HepG2 (cell line): Measurements from ENCODE around the gene BOD1. TPM values are rescaled to one million over a fixed set of nuclear protein-coding genes. Genes with fewer than 3 reads are reported as not detected.
A peak's percentile ranks its signal among the peaks of the same experiment; 100 is the strongest.

Source experiments
- ATAC-seq: fragments of 200-7000 bp; cut with Tn5 transposase; 3 replicates; pipeline ENCODE4 v1.9.1; 2020; ENCODE audit warnings: mild to moderate bottlenecking, moderate library complexity
- BruUV-seq: library from RNA; stranded (reverse); fragments of 400-500 nt; replicated peaks from 2 replicates; lab custom pipeline; 2021; lab: Mats Ljungman, UMichigan
- CTCF ChIA-PET: fragments of 300-600 bp; formaldehyde crosslinking; extraction: SDS; loops from one replicate; lab custom pipeline; 2021; ENCODE audit warnings: low total read pairs, inconsistent platforms, low intra/inter-chr PET ratio; lab: Yijun Ruan, JAX
- POLR2A ChIA-PET: fragments of 350-600 bp; sonication (Branson Sonifier 250); formaldehyde crosslinking; loops from one replicate; lab custom pipeline; 2020; ENCODE audit warnings: antibody characterized with exemption, inconsistent platforms; lab: Yijun Ruan, JAX
- DNase-seq: peaks from one replicate; pipeline ENCODE4 v3.0.0-alpha.2; 2015; ENCODE audit warnings: low spot score
- FAIRE-seq: peaks from 3 replicates; lab custom pipeline; 2011; peaks lifted over from hg19 to GRCh38; lab: Jason Lieb, UNC
- H2AFZ ChIP-seq: one replicate; pipeline ENCODE4 v1.6.1; 2011; ENCODE audit warnings: low read length, inconsistent platforms
- H3K27ac ChIP-seq: fragments of 300-600 bp; 3 replicates; pipeline ENCODE4 v1.8.0; 2011; ENCODE audit warnings: mixed run types, mild to moderate bottlenecking, mixed read lengths, low read length, inconsistent platforms; ENCODE audit not compliant: insufficient read depth; ENCODE audit errors: extremely low read length
- H3K27me3 ChIP-seq, 2 experiments: fragments of 200-600 bp in 1 of 2; 2 replicates in 1 of 2; 3 replicates in 1 of 2; pipeline versions ENCODE4 v1.6.0 to v1.8.0; 2011; ENCODE audit warnings: low read length in 2 of 2, mild to moderate bottlenecking in 2 of 2, moderate library complexity in 2 of 2, inconsistent platforms in 1 of 2; ENCODE audit not compliant: insufficient read depth in 2 of 2, control insufficient read depth in 1 of 2
- H3K36me3 ChIP-seq, 2 experiments: fragments of 200-600 bp in 1 of 2; replicated peaks in 1 of 2; 2 replicates in 1 of 2; 3 replicates in 1 of 2; pipeline versions ENCODE4 v1.5.1 to v1.8.0; 2011; ENCODE audit warnings: low read length in 2 of 2, inconsistent platforms in 1 of 2; ENCODE audit not compliant: insufficient read depth in 2 of 2, control insufficient read depth in 1 of 2
- H3K4me1 ChIP-seq: 2 replicates; pipeline ENCODE4 v1.5.1; 2012; ENCODE audit warnings: low read length, inconsistent platforms; ENCODE audit not compliant: insufficient read depth
- H3K4me2 ChIP-seq: 2 replicates; pipeline ENCODE4 v1.6.0; 2011; ENCODE audit warnings: low read depth, low read length, inconsistent platforms
- H3K4me3 ChIP-seq, 3 experiments: fragments of 200-600 bp in 1 of 3; sonication (generic), shearing (Covaris generic) in 1 of 3; replicated peaks in 1 of 3; 2 replicates each; pipeline ENCODE4 v1.5.1; 2011 to 2016; ENCODE audit warnings: low read length in 3 of 3, inconsistent platforms in 2 of 3, low read depth in 2 of 3, mild to moderate bottlenecking in 2 of 3, control low read depth in 1 of 3, mixed read lengths in 1 of 3; ENCODE audit not compliant: insufficient read depth in 1 of 3
- H3K79me2 ChIP-seq: one replicate; pipeline ENCODE4 v1.6.1; 2011; ENCODE audit warnings: low read length, inconsistent platforms; ENCODE audit not compliant: insufficient read depth
- H3K9ac ChIP-seq: 2 replicates; pipeline ENCODE4 v1.6.0; 2011; ENCODE audit warnings: mild to moderate bottlenecking, low read depth, low read length, inconsistent platforms; ENCODE audit not compliant: insufficient read depth
- H3K9me3 ChIP-seq: 2 replicates; pipeline ENCODE4 v1.5.1; 2012; ENCODE audit warnings: mild to moderate bottlenecking, low read length
- H4K20me1 ChIP-seq: 2 replicates; pipeline ENCODE4 v1.6.0; 2011; ENCODE audit warnings: inconsistent platforms, mild to moderate bottlenecking, low read length, moderate library complexity; ENCODE audit not compliant: insufficient read depth
- EP300 ChIP-seq, 3 experiments: sonication (generic) in 1 of 3; formaldehyde crosslinking in 1 of 3; IDR thresholded peaks; 2 replicates each; pipeline versions ENCODE4 v1.5.1 to v1.6.1; 2011 to 2020; ENCODE audit warnings: low read depth in 2 of 3, low read length in 2 of 3, borderline replicate concordance in 1 of 3, improper control_type of control experiment in 1 of 3, mild to moderate bottlenecking in 1 of 3, missing genetic modification reagents in 1 of 3, moderate library complexity in 1 of 3
- GABPA ChIP-seq, 2 experiments: IDR thresholded peaks; 2 replicates each; pipeline ENCODE4 v1.6.1; 2011 to 2016; ENCODE audit warnings: low read depth in 2 of 2, low read length in 1 of 2, missing biosample characterization in 1 of 2, missing genetic modification characterization in 1 of 2
- GPN1 ChIP-seq: sonication (generic); formaldehyde crosslinking; IDR thresholded peaks from 2 replicates; pipeline ENCODE4 v1.5.1; 2020; ENCODE audit warnings: missing genetic modification reagents, borderline replicate concordance
- KDM4B ChIP-seq: sonication (generic); formaldehyde crosslinking; IDR thresholded peaks from 2 replicates; pipeline ENCODE4 v1.4.0; 2020; ENCODE audit warnings: missing genetic modification reagents
- SP140L ChIP-seq: sonication (generic); formaldehyde crosslinking; IDR thresholded peaks from 2 replicates; pipeline ENCODE4 v1.4.0; 2020; ENCODE audit warnings: missing genetic modification reagents, borderline replicate concordance
- ZNF234 ChIP-seq: sonication (generic); formaldehyde crosslinking; conservative IDR thresholded peaks from 2 replicates; pipeline ENCODE4 v1.5.1; 2020; ENCODE audit warnings: mild to moderate bottlenecking, missing genetic modification reagents
- ZNF598 ChIP-seq: sonication (generic); formaldehyde crosslinking; IDR thresholded peaks from 2 replicates; pipeline ENCODE4 v1.5.1; 2020; ENCODE audit warnings: mild to moderate bottlenecking, missing genetic modification reagents, borderline replicate concordance
- WGBS: methylation state at CpG from one replicate; pipeline ENCODE4 v1.1.6; 2017; ENCODE audit warnings: low lambda C conversion rate; 5-methylcytosine and 5-hydroxymethylcytosine counted together
- in situ Hi-C: cut with HindIII; loops from 2 replicates; pipeline ENCODE4 v1.10.0; 2017; ENCODE audit warnings: low pct_unique_long_range_greater_than_20kb; ENCODE audit not compliant: extremely low pct_ligation_motif_present
- intact Hi-C: fragments of 100-400 bp; cut with micrococcal nuclease; formaldehyde crosslinking; loops from one replicate; pipeline ENCODE4 v1.10.0; 2022; ENCODE audit not compliant: unreplicated experiment
- polyA plus RNA-seq, 8 experiments: library from polyadenylated mRNA; depleted of rRNA in 3 of 8; stranded (reverse) in 7 of 8; unstranded in 1 of 8; fragments of >200 nt; fragmentation: Illumina TruSeq in 4 of 8; extraction: Trizol in 4 of 8; gene quantifications; 2 replicates each; pipeline versions ENCODE4 v1.2.1 to v1.2.3, GENCODE V29; 2011 to 2016; ENCODE audit warnings: low read depth in 4 of 8, missing spikeins in 1 of 8, mixed read lengths in 1 of 8; ENCODE audit not compliant: insufficient read depth in 1 of 8
- total RNA-seq, 5 experiments: library from RNA; depleted of rRNA; stranded (reverse); fragments of >200 nt; fragmentation: Illumina TruSeq; extraction: Trizol; gene quantifications; 2 replicates each; pipeline ENCODE4 v1.2.3, GENCODE V29; 2016; ENCODE audit warnings: low read depth in 1 of 5

The BOD1 gene
- total and polyA plus RNA-seq, 2 of the 13 experiments (the other 11 are each of a cell fraction or from before 2014, with no cell fraction given) = 81.5 to 103 TPM

GRCh38 chr5:173640156-173640804, 23.8 kb upstream of the BOD1 start:
- Histone ChIP-seq H3K9ac (no peak overlapping the region), H3K4me2 (no peak overlapping the region), H3K27ac (no peak overlapping the region), H3K27me3 (peaks cover 0 to 10% of the 10 kb centered on the region in 2 experiments; a peak in 2 of 5 replicates), H3K9me3 (no peaks in the 10 kb centered on the region), H4K20me1 (no peaks in the 10 kb centered on the region), H2AFZ (no peak overlapping the region)
- in situ Hi-C loops = no loop called here
- BruUV-seq = no TSS peak
- TF ChIP-seq GABPA (IDR thresholded peaks at IDR 0.05; ENCODE audit: low read depth, low read length) (no peak), GABPA (CRISPR knock-in tag; IDR thresholded peaks at IDR 0.05; ENCODE audit: low read depth) (peak; percentile 59), GPN1 (no peak)
- TF ChIP-seq, all 625 proteins: peak for 1
- no peaks in the 10 kb centered on the region for H3K79me2 ChIP-seq
- intact Hi-C loops = no loop called here
- ATAC-seq = no peak
- no peak overlapping the region for H3K4me3 ChIP-seq
- 39% methylated on average over 4 of the region's 4 CpGs for whole genome bisulfite sequencing
- CTCF ChIA-PET = no interaction called here
- POLR2A ChIA-PET = no interaction called here
- peaks cover 41% of the 10 kb centered on the region for H3K4me1 ChIP-seq
- no peak for FAIRE-seq
- no peaks in the 10 kb centered on the region for H3K36me3 ChIP-seq
- DNase-seq = no peak

- Histone ChIP-seq H2AFZ (no peak overlapping the region), H3K27ac (no peak overlapping the region), H3K4me1 (peaks cover 40% of the 10 kb centered on the region), H3K36me3 (no peaks in the 10 kb centered on the region), H3K4me2 (no peak overlapping the region), H3K27me3 (no peaks in the 10 kb centered on the region), H3K4me3 (no peak overlapping the region), H3K79me2 (no peaks in the 10 kb centered on the region), H4K20me1 (no peaks in the 10 kb centered on the region), H3K9ac (no peak overlapping the region), H3K9me3 (no peaks in the 10 kb centered on the region)
- POLR2A ChIA-PET = no interaction called here
- in situ Hi-C loops (no loop called here), intact Hi-C loops (no loop called here)
- WGBS = 19% methylated on average over 9 of the region's 10 CpGs
- TF ChIP-seq EP300 (IDR thresholded peaks at IDR 0.05; ENCODE audit: low read depth in 2 of 2, low read length in 2 of 2) (no peak), EP300 (CRISPR knock-in tag; IDR thresholded peaks at IDR 0.05; ENCODE audit: borderline replicate concordance) (no peak), ZNF234 (CRISPR knock-in tag) (no peak), KDM4B (CRISPR knock-in tag) (no peak), SP140L (no peak), ZNF598 (CRISPR knock-in tag) (no peak)
- BruUV-seq = no TSS peak
- CTCF ChIA-PET = no interaction called here
- DNase-seq (no peak), ATAC-seq (peak; percentile 56; the same call in 2 of the 3 replicates), FAIRE-seq (no peak)
These were observed 21.9 kb upstream of the BOD1 start for GRCh38 chr5:173638126-173639040.
